Brain microvascular endothelial cell (primary cell): ENCODE data around the gene SCRN1.

Experiments used
- DNase-seq: peaks from one replicate; pipeline ENCODE4 v3.0.0-alpha.2; 2020
- H3K27ac ChIP-seq: fragments of 250-450 bp; sonication (Bioruptor Pico); 2 replicates; pipeline ENCODE4 v1.5.1; 2020; ENCODE audit warnings: mild to moderate bottlenecking, moderate library complexity
- H3K27me3 ChIP-seq: fragments of 250-450 bp; sonication (Bioruptor Pico); replicated peaks from 2 replicates; pipeline ENCODE4 v1.5.1; 2020; ENCODE audit warnings: mild to moderate bottlenecking
- H3K36me3 ChIP-seq: fragments of 250-450 bp; sonication (Bioruptor Pico); replicated peaks from 2 replicates; pipeline ENCODE4 v1.5.1; 2020; ENCODE audit warnings: mild to moderate bottlenecking
- H3K4me3 ChIP-seq: 2 replicates; pipeline ENCODE4 v1.5.1; 2011; ENCODE audit warnings: low read depth, mild to moderate bottlenecking, control low read depth, low read length, moderate library complexity
- in situ Hi-C: cut with HindIII; loops from 2 replicates; pipeline ENCODE4 v1.10.0; 2017; ENCODE audit warnings: low sequenced_read_pairs, low pct_ligation_motif_present
- TF ChIP-seq, protein P1 (sequence below): IDR thresholded peaks from 2 replicates; pipeline ENCODE4 v1.5.1; 2011; ENCODE audit warnings: low read depth, mild to moderate bottlenecking, moderate library complexity, low read length, control low read depth, inconsistent platforms; ENCODE audit errors: missing control alignments

Gene SCRN1

DNA sequence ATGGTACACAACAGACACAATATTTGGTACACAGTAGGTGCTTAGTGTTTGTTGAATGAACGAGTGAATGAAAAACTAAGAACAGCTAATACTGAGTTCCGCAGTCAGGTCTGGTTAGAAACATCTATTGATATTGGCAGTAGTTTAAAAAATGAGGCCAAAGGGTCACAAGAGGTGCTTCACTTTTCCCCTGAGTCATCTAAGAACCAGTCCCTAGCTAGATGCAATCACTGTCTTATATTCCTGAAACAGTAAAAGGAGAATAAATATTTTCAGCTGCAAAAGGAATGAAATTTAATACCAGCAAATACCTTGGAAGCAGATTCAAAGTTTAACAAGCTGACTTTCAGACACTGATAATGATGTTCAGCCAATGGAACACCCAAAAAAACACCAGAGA is 54.5 kb downstream of the SCRN1 start:
- peaks cover 65% of the 10 kb centered on the region for H3K36me3 ChIP-seq
- no peak overlapping the region for H3K4me3 ChIP-seq
- H3K27ac ChIP-seq, result no peak overlapping the region
- no peaks in the 10 kb centered on the region for H3K27me3 ChIP-seq
- DNase-seq, result no peak
- TF ChIP-seq, protein P1, sequence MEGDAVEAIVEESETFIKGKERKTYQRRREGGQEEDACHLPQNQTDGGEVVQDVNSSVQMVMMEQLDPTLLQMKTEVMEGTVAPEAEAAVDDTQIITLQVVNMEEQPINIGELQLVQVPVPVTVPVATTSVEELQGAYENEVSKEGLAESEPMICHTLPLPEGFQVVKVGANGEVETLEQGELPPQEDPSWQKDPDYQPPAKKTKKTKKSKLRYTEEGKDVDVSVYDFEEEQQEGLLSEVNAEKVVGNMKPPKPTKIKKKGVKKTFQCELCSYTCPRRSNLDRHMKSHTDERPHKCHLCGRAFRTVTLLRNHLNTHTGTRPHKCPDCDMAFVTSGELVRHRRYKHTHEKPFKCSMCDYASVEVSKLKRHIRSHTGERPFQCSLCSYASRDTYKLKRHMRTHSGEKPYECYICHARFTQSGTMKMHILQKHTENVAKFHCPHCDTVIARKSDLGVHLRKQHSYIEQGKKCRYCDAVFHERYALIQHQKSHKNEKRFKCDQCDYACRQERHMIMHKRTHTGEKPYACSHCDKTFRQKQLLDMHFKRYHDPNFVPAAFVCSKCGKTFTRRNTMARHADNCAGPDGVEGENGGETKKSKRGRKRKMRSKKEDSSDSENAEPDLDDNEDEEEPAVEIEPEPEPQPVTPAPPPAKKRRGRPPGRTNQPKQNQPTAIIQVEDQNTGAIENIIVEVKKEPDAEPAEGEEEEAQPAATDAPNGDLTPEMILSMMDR, result no peak
- in situ Hi-C loops, result no loop called here

DNA sequence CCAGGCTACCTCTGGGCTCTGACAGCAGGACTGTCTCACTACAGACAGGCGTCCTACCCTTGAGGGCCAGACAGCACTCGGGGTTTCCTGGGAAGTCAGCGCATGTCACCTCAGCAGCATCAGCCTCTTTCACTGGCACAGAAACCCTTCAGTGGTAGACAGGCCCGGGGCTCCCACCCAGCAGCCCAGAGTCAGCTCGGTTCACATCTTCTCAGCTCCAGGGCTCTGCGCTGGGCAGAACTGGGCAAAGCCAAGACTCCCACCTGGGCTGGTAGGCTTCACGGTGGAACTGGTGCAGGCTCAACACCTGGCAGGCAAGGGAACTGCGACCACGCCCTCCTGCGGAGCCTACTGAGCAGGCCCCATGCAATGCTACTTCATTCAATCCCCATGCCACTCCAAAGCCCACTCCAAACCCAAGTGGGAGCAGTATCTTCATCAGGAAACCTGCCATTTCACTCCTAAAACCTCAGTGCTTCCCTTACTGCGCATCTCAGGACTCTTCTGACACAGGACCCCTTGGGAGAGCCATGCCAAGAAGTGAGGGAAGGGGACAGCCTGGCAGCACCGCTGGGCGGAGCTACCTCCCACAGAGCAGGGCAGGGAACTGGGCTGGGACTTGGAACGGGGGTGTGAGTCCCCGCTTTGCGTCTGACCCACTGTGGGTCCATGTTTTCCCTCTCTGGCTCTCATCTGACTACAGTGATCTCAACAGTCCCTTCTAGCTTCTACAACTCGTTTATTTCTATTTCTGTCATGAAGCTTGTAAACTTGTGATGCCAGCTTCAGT is 60.4 kb downstream of the SCRN1 start:
- H3K36me3 ChIP-seq, result peaks cover 27% of the 10 kb centered on the region
- H3K27ac ChIP-seq, result no peak overlapping the region
- in situ Hi-C loops, result no loop called here

DNA sequence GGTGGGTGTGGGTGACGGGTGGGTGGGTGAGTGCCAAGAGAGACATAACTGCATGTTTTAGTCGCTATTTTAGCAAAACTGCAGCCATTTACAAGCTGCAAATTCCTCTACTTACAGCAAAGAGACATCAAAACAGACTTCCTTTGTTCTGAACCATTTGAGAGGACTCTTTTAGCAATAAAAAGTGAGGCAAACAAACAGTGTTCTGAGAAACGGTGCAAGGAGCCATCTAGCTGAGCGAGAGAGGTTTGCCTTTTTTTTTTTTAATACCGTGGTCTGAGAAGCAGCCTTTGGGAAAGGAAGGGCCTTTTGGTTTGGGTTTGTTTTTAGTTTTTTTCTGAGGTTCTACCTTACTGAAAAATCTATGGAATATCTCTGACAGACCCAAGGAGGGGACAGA is 62.9 kb downstream of the SCRN1 start:
- Histone ChIP-seq H3K27ac (no peak overlapping the region), H3K36me3 (peaks cover 41% of the 10 kb centered on the region), H3K27me3 (no peaks in the 10 kb centered on the region), H3K4me3 (no peak overlapping the region)
- TF ChIP-seq, protein P1, result no peak
- DNase-seq, result no peak
- in situ Hi-C loops, result no loop called here

More for the DNA sequence above, 60.4 kb downstream of the SCRN1 start:
- Histone ChIP-seq H3K4me3 (no peak overlapping the region), H3K27me3 (no peaks in the 10 kb centered on the region)
- TF ChIP-seq, protein P1, result no peak
- no peak for DNase-seq

DNA sequence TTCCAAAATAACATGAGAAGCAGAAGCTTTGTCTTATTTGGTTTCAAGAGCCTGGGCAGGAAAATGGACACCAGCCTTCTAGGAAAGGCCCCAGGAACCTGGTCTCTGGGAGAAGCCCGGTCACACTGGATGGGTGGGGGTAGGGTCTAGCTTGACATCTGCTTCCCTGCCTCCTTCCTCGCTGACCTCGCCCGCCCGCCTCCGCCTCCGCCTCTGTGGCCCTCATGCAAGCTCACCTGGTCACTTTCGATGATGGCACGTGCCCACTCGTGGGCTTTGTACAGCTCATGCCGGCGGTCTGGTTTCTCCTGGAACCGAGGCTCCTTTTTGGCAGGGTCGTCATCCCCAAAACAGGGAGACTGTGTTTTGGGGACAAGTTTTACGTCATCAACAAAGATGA is 63.4 kb downstream of the SCRN1 start:
- TF ChIP-seq, protein P1, result no peak
- H3K27ac ChIP-seq, result no peak overlapping the region
- DNase-seq, result no peak
- H3K4me3 ChIP-seq, result no peak overlapping the region
- H3K27me3 ChIP-seq, result no peaks in the 10 kb centered on the region
- in situ Hi-C loops, result no loop called here
- peaks cover 41% of the 10 kb centered on the region for H3K36me3 ChIP-seq

DNA sequence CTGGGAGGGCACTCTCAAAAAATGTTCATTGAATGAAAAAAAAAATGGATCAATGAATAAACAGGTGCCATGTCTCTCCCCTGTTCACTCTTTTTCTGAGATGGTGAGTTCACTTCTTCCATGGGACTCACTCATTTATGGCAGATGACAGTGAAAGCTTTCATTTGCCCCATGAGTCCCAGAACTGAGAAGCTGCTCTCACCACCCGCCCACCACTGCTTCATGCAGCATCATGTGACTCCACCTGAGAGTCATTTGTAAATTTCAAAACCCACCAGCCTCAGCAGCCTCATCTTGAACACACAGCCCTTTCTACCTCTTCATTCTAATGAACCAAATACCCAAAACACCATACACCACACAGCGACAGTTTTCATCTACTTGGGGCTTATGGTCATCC is 64.9 kb downstream of the SCRN1 start:
- TF ChIP-seq, protein P1, result no peak
- Histone ChIP-seq H3K36me3 (peaks cover 32% of the 10 kb centered on the region), H3K27ac (no peak overlapping the region), H3K27me3 (no peaks in the 10 kb centered on the region), H3K4me3 (no peak overlapping the region)
- no peak for DNase-seq
- in situ Hi-C loops, result no loop called here

DNA sequence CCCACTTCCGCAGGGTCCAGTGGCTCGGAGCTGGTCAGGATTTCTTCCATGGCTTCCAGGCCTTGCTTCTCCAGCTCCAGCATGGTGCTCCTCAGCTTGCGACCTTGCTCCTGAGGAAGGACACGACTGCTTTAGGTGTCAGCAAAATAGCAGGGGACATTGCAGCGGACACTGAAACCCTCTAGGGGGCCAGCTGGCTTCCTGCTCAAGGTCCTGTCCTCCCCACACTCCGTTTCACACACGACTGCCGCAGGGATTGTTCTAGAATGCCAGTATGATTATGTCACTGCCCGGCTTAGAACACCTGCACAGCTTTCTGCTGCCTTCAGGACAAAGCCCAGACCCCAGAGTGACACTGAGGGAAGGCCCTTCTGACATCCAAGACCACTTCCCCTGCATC is 65.6 kb downstream of the SCRN1 start:
- Histone ChIP-seq H3K27ac (no peak overlapping the region), H3K4me3 (no peak overlapping the region), H3K36me3 (peaks cover 31% of the 10 kb centered on the region), H3K27me3 (no peaks in the 10 kb centered on the region)
- no peak for DNase-seq
- in situ Hi-C loops, result no loop called here
- TF ChIP-seq, protein P1, result peak; percentile 3
